Neural cell (in vitro differentiated cells): Measurements from ENCODE around the gene ATG9B. TPM values are rescaled to one million over a fixed set of nuclear protein-coding genes. Genes with fewer than 3 reads are reported as not detected.

ENCODE experiments used
- H2AFZ ChIP-seq: fragments of 200-600, 300-800 bp; sonication (generic), shearing (Covaris generic); 2 replicates; pipeline ENCODE4 v1.6.0; 2014; ENCODE audit warnings: low read depth, mild to moderate bottlenecking, antibody characterized with exemption, low read length, moderate library complexity
- H3F3A ChIP-seq: fragments of 200-600 bp; shearing (Covaris generic); 2 replicates; pipeline ENCODE4 v1.6.1; 2016; ENCODE audit warnings: mild to moderate bottlenecking, moderate library complexity, mixed read lengths, antibody characterized with exemption, low read length; ENCODE audit not compliant: insufficient read depth, poor library complexity, severe bottlenecking
- H3K27ac ChIP-seq: fragments of 200-600, 300-800 bp; sonication (generic), shearing (Covaris generic); 2 replicates; pipeline ENCODE4 v1.5.1; 2014; ENCODE audit warnings: mild to moderate bottlenecking, low read length, moderate library complexity
- H3K27me3 ChIP-seq: fragments of 300-800, 200-600 bp; sonication (generic), shearing (Covaris generic); 2 replicates; pipeline ENCODE4 v1.6.0; 2014; ENCODE audit warnings: mild to moderate bottlenecking, low read depth, low read length, moderate library complexity; ENCODE audit not compliant: insufficient read depth
- H3K36me3 ChIP-seq: fragments of 300-800, 200-600 bp; sonication (generic), shearing (Covaris generic); 2 replicates; pipeline ENCODE4 v1.5.1; 2014; ENCODE audit warnings: mild to moderate bottlenecking, antibody characterized with exemption, low read length, moderate library complexity; ENCODE audit not compliant: insufficient read depth
- H3K4me2 ChIP-seq: fragments of 300-800, 200-600 bp; sonication (generic), shearing (Covaris generic); 2 replicates; pipeline ENCODE4 v1.6.0; 2014; ENCODE audit warnings: mild to moderate bottlenecking, low read length
- H3K4me3 ChIP-seq: fragments of 300-800, 200-600 bp; sonication (generic), shearing (Covaris generic); 2 replicates; pipeline ENCODE4 v1.5.1; 2014; ENCODE audit warnings: mild to moderate bottlenecking, low read length, moderate library complexity
- H3K79me2 ChIP-seq: fragments of 200-600 bp; shearing (Covaris generic); replicated peaks from 2 replicates; pipeline ENCODE4 v1.6.0; 2014; ENCODE audit warnings: mild to moderate bottlenecking, low read length, moderate library complexity; ENCODE audit not compliant: insufficient read depth
- H3K9ac ChIP-seq: fragments of 300-800, 200-600 bp; sonication (generic), shearing (Covaris generic); 2 replicates; pipeline ENCODE4 v1.6.1; 2016; ENCODE audit warnings: mild to moderate bottlenecking, low read length, mixed read lengths
- H3K9me2 ChIP-seq: fragments of 200-600 bp; shearing (Covaris generic); 2 replicates; pipeline ENCODE4 v1.6.1; 2016; ENCODE audit warnings: mild to moderate bottlenecking, low read length, mixed read lengths; ENCODE audit not compliant: insufficient read depth
- H3K9me3 ChIP-seq: fragments of 200-600, 300-800 bp; sonication (generic), shearing (Covaris generic); 2 replicates; pipeline ENCODE4 v1.6.1; 2016; ENCODE audit warnings: mild to moderate bottlenecking, mixed run types, low read length, moderate library complexity, mixed read lengths
- H4K20me1 ChIP-seq: fragments of 200-600 bp; shearing (Covaris generic); 2 replicates; pipeline ENCODE4 v1.6.1; 2016; ENCODE audit warnings: mild to moderate bottlenecking, mixed run types; ENCODE audit not compliant: insufficient read depth
- CTCF ChIP-seq: fragments of 450-650 bp; IDR thresholded peaks from 2 replicates; pipeline ENCODE4 v1.5.1; 2014; ENCODE audit warnings: antibody characterized with exemption, mild to moderate bottlenecking, moderate library complexity; ENCODE audit not compliant: poor library complexity, severe bottlenecking
- EP300 ChIP-seq: fragments of 450-650 bp; conservative IDR thresholded peaks from 2 replicates; pipeline ENCODE4 v1.6.1; 2014; ENCODE audit warnings: antibody characterized with exemption, mild to moderate bottlenecking, moderate library complexity; ENCODE audit not compliant: poor library complexity, severe bottlenecking
- EZH2 ChIP-seq: fragments of 200-600, 300-800 bp; shearing (Covaris generic), sonication (generic); IDR thresholded peaks from 2 replicates; pipeline ENCODE4 v1.6.1; 2014; ENCODE audit warnings: antibody characterized with exemption, low read length, borderline replicate concordance, mild to moderate bottlenecking; ENCODE audit not compliant: insufficient read depth, poor library complexity, severe bottlenecking
- MXI1 ChIP-seq: fragments of 450-650 bp; conservative IDR thresholded peaks from 2 replicates; pipeline ENCODE4 v1.6.1; 2014; ENCODE audit warnings: antibody characterized with exemption, mild to moderate bottlenecking; ENCODE audit not compliant: poor library complexity, severe bottlenecking
- POLR2AphosphoS5 ChIP-seq: IDR thresholded peaks from 2 replicates; pipeline ENCODE4 v1.6.1; 2012
- RAD21 ChIP-seq: fragments of 450-650 bp; conservative IDR thresholded peaks from 2 replicates; pipeline ENCODE4 v1.6.1; 2014; ENCODE audit warnings: antibody characterized with exemption, mild to moderate bottlenecking, moderate library complexity
- SMC3 ChIP-seq: fragments of 450-650 bp; conservative IDR thresholded peaks from 2 replicates; pipeline ENCODE4 v1.6.1; 2014; ENCODE audit warnings: antibody characterized with exemption, mild to moderate bottlenecking, moderate library complexity; ENCODE audit not compliant: poor library complexity
- TAF1 ChIP-seq: IDR thresholded peaks from 2 replicates; pipeline ENCODE4 v1.6.1; 2012; ENCODE audit warnings: low read depth
- polyA plus RNA-seq: library from polyadenylated mRNA; depleted of rRNA; stranded (reverse); fragments of >200 nt; gene quantifications from 2 replicates; pipeline ENCODE4 v1.2.3, GENCODE V29; 2014
- TF ChIP-seq, protein P1 (sequence below): IDR thresholded peaks from 2 replicates; pipeline ENCODE4 v1.6.1; 2012; ENCODE audit warnings: borderline replicate concordance

The ATG9B gene
- polyA plus RNA-seq, 1 donor from 2014 or later, result 1.4 TPM

DNA sequence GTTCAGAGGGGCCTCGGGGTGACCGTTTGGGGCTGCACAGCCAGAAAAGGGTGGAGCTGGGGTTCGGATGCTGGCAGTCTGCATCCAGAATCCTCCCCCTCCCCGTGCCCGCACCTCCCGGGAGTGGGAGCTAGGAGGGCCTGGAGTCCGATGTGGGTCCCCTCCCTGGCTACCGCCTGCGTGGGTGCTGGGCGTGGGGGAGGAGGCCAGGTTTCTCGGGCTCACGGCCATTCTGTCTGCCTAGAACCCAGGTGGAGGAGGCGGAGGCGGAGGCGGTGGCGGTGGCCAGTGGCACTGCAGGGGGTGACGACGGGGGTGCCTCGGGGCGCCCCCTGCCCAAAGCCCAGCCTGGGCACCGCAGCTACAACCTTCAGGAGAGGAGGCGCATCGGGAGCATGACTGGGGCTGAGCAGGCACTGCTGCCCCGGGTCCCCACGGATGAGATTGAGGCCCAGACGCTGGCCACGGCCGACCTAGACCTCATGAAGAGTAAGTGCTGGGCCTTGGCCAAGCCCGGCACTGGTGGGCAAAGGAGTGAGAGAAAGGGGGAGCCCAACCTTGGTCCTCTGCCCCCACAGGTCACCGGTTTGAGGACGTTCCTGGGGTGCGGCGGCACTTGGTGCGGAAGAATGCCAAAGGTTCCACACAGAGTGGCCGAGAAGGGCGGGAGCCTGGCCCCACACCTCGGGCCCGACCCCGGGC, 42.1 kb upstream of the ATG9B start:
- H3K9ac ChIP-seq, result no peak overlapping the region
- H3F3A ChIP-seq, result no peaks in the 10 kb centered on the region
- H3K4me3 ChIP-seq, result no peak overlapping the region
- no peak overlapping the region for H3K27ac ChIP-seq
- TF ChIP-seq POLR2AphosphoS5 (no peak), CTCF (no peak), SMC3 (no peak), EP300 (no peak), TAF1 (no peak), MXI1 (no peak), RAD21 (no peak), EZH2 (no peak)
- TF ChIP-seq, protein P1, sequence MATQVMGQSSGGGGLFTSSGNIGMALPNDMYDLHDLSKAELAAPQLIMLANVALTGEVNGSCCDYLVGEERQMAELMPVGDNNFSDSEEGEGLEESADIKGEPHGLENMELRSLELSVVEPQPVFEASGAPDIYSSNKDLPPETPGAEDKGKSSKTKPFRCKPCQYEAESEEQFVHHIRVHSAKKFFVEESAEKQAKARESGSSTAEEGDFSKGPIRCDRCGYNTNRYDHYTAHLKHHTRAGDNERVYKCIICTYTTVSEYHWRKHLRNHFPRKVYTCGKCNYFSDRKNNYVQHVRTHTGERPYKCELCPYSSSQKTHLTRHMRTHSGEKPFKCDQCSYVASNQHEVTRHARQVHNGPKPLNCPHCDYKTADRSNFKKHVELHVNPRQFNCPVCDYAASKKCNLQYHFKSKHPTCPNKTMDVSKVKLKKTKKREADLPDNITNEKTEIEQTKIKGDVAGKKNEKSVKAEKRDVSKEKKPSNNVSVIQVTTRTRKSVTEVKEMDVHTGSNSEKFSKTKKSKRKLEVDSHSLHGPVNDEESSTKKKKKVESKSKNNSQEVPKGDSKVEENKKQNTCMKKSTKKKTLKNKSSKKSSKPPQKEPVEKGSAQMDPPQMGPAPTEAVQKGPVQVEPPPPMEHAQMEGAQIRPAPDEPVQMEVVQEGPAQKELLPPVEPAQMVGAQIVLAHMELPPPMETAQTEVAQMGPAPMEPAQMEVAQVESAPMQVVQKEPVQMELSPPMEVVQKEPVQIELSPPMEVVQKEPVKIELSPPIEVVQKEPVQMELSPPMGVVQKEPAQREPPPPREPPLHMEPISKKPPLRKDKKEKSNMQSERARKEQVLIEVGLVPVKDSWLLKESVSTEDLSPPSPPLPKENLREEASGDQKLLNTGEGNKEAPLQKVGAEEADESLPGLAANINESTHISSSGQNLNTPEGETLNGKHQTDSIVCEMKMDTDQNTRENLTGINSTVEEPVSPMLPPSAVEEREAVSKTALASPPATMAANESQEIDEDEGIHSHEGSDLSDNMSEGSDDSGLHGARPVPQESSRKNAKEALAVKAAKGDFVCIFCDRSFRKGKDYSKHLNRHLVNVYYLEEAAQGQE, result no peak
- H3K4me2 ChIP-seq, result no peak overlapping the region
- no peak overlapping the region for H2AFZ ChIP-seq
- H3K36me3 ChIP-seq, result no peaks in the 10 kb centered on the region
- H3K79me2 ChIP-seq, result no peaks in the 10 kb centered on the region
- no peaks in the 10 kb centered on the region for H4K20me1 ChIP-seq
- no peaks in the 10 kb centered on the region for H3K9me2 ChIP-seq
- no peaks in the 10 kb centered on the region for H3K9me3 ChIP-seq
- H3K27me3 ChIP-seq, result no peaks in the 10 kb centered on the region

DNA sequence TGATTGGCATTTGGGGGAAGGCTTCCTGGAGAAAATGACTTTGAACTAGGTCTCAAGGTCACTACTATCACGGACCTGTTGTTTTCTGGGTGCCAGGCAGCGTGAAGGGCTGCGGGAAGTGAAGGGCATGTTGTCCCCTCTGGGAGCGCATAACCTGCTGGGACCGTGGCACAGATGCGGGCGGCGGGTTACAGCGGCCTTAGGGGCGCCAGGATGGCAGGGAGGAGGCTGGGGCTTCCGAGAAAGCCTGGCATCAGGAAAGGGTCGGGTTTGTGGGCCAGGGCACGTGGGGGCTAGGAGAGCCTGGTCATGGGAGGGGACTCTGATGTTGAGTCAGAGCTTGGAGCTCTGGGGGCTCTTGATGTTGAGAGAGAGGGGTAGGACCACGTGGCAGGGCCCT, 41.2 kb upstream of the ATG9B start:
- Histone ChIP-seq H3K4me3 (no peak overlapping the region), H3K36me3 (no peaks in the 10 kb centered on the region), H4K20me1 (no peaks in the 10 kb centered on the region), H3K9me2 (no peaks in the 10 kb centered on the region), H3K9ac (no peak overlapping the region), H3K9me3 (no peaks in the 10 kb centered on the region), H3K4me2 (no peak overlapping the region), H3K79me2 (no peaks in the 10 kb centered on the region), H2AFZ (no peak overlapping the region), H3F3A (no peaks in the 10 kb centered on the region), H3K27me3 (peaks cover under 1% of the 10 kb centered on the region), H3K27ac (no peak overlapping the region)
- TF ChIP-seq EP300 (no peak), POLR2AphosphoS5 (no peak), SMC3 (no peak), MXI1 (no peak), EZH2 (no peak), RAD21 (no peak), TAF1 (no peak), CTCF (no peak)
- TF ChIP-seq, protein P1, result no peak
